HEK293 (cell line): Measurements from ENCODE around the gene MMS22L.

Experiments
- CTCF ChIP-seq: fragments of 450-650 bp; formaldehyde crosslinking; IDR thresholded peaks from 2 replicates; pipeline ENCODE4 v1.5.1; 2016; ENCODE audit warnings: missing biosample characterization, missing genetic modification characterization
- GLIS2 ChIP-seq: fragments of 450-650 bp; formaldehyde crosslinking; IDR thresholded peaks from 2 replicates; pipeline ENCODE4 v1.5.1; 2016; ENCODE audit warnings: missing biosample characterization, missing genetic modification characterization
- KLF10 ChIP-seq: fragments of 450-650 bp; IDR thresholded peaks from 2 replicates; pipeline ENCODE4 v1.5.1; 2018; ENCODE audit warnings: missing biosample characterization, mild to moderate bottlenecking, missing genetic modification characterization
- PRDM6 ChIP-seq: fragments of 450-650 bp; formaldehyde crosslinking; IDR thresholded peaks from 2 replicates; pipeline ENCODE4 v1.5.1; 2017; ENCODE audit warnings: missing biosample characterization, missing genetic modification characterization
- REST ChIP-seq: fragments of 450-650 bp; formaldehyde crosslinking; IDR thresholded peaks from 2 replicates; pipeline ENCODE4 v1.5.1; 2016; ENCODE audit warnings: missing biosample characterization, missing genetic modification characterization
- ZBTB8A ChIP-seq: fragments of 450-650 bp; formaldehyde crosslinking; IDR thresholded peaks from 2 replicates; pipeline ENCODE4 v1.5.1; 2016; ENCODE audit warnings: missing biosample characterization, missing genetic modification characterization
- ZIC2 ChIP-seq: fragments of 450-650 bp; formaldehyde crosslinking; IDR thresholded peaks from 2 replicates; pipeline ENCODE4 v1.5.1; 2016; ENCODE audit warnings: missing biosample characterization, missing genetic modification characterization
- ZNF155 ChIP-seq: fragments of 450-650 bp; formaldehyde crosslinking; IDR thresholded peaks from 2 replicates; pipeline ENCODE4 v1.5.1; 2016; ENCODE audit warnings: missing biosample characterization, missing genetic modification characterization
- ZNF175 ChIP-seq: fragments of 450-650 bp; formaldehyde crosslinking; IDR thresholded peaks from 2 replicates; pipeline ENCODE4 v1.5.1; 2016; ENCODE audit warnings: missing biosample characterization, missing genetic modification characterization
- ZNF26 ChIP-seq: fragments of 450-650 bp; formaldehyde crosslinking; IDR thresholded peaks from 2 replicates; pipeline ENCODE4 v1.5.1; 2016; ENCODE audit warnings: missing biosample characterization, missing genetic modification characterization
- ZNF266 ChIP-seq: fragments of 450-650 bp; formaldehyde crosslinking; IDR thresholded peaks from 2 replicates; pipeline ENCODE4 v1.5.1; 2016; ENCODE audit warnings: missing biosample characterization, missing genetic modification characterization, low read depth
- ZNF366 ChIP-seq: fragments of 450-650 bp; formaldehyde crosslinking; conservative IDR thresholded peaks from 2 replicates; pipeline ENCODE4 v1.5.1; 2016; ENCODE audit warnings: missing biosample characterization, missing genetic modification characterization
- ZNF548 ChIP-seq: fragments of 450-650 bp; formaldehyde crosslinking; IDR thresholded peaks from 2 replicates; pipeline ENCODE4 v1.5.1; 2016; ENCODE audit warnings: missing biosample characterization, missing genetic modification characterization
- ZSCAN30 ChIP-seq: fragments of 450-650 bp; IDR thresholded peaks from 2 replicates; pipeline ENCODE4 v1.5.1; 2018; ENCODE audit warnings: missing biosample characterization, mild to moderate bottlenecking, missing genetic modification characterization, moderate library complexity

GRCh38 chr6:97141756-97142155, 141.3 kb downstream of the MMS22L start:
- no peak for TF ChIP-seq GLIS2
- no peak for TF ChIP-seq ZBTB8A
- TF ChIP-seq ZNF548 (tag by site-specific recombination) = no peak
- no peak for TF ChIP-seq ZNF26 (tag by site-specific recombination)
- TF ChIP-seq CTCF (tag by site-specific recombination) = no peak
- TF ChIP-seq PRDM6 = no peak
- no peak for TF ChIP-seq REST (tag by site-specific recombination)
- TF ChIP-seq ZNF155 = no peak
- no peak for TF ChIP-seq KLF10
- TF ChIP-seq ZNF366 (tag by site-specific recombination) = no peak
- TF ChIP-seq ZIC2 (tag by site-specific recombination) = no peak
- no peak for TF ChIP-seq ZNF175 (tag by site-specific recombination)
- TF ChIP-seq ZSCAN30 (tag by site-specific recombination) = no peak
- no peak for TF ChIP-seq ZNF266
